SK-N-MC (cell line): ENCODE results near the gene NRTN.

Experiments used
- EZH2 ChIP-seq: fragments of 200-600 bp; sonication (generic); IDR thresholded peaks from one replicate; pipeline ENCODE4 v1.6.1; 2017; ENCODE audit warnings: antibody characterized with exemption
- FOXP2 ChIP-seq: optimal IDR thresholded peaks from 2 replicates; pipeline ENCODE3; 2011; ENCODE audit warnings: mild to moderate bottlenecking, moderate library complexity; ENCODE audit not compliant: insufficient read depth; ENCODE audit errors: extremely low read length, control extremely low read depth
- POLR2AphosphoS5 ChIP-seq: IDR thresholded peaks from 2 replicates; pipeline ENCODE4 v1.6.1; 2012; ENCODE audit warnings: mild to moderate bottlenecking, low read depth, low read length, borderline replicate concordance

DNA sequence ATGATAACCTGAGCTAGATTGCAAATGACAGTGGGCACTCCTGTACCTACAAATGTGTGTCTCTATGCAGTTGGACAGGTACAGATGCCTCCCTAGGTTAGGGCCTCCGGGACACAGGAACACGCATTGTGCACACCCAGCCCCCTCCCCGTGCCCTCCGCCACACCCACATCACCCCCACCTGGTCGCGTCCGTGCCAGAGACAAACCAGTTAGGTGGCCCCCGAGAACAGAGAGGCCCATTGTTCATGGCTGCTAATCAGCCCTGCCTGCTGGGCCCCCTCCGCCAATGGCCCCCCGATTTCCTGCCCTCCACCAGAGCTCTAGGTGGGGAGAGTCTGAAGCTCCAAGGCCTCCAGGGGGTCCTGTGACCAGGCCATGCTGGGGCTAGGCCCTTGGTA, 13.7 kb downstream of the NRTN start:
- TF ChIP-seq EZH2 (no peak), POLR2AphosphoS5 (no peak), FOXP2 (no peak)
